GM19023 (cell line): ENCODE data around the gene CLEC2L.

Source experiments
- ATAC-seq: cut with Tn5 transposase; IDR thresholded peaks from one replicate; pipeline ENCODE4 v1.9.1; 2021; ENCODE audit warnings: mild to moderate bottlenecking, moderate library complexity; ENCODE audit not compliant: unreplicated experiment

The CLEC2L gene

DNA sequence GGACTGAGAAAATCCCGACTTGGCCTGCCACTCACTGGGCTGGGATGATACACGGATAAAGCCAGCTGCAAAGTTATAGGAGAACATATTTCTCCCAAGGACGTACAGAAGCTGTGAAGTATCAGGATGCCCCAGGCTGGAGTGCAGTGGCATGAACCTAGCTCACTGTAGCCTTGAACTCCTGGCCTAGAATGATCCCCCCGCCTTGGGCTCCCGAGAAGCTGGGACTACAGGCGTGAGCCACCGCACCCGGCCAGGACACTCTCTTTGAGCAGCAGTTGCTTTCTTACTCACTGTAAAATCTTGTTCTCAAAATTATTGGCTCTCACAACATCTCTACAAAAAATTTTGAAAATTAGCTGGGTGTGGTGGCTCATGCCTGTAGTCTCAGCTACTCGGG, 50.4 kb downstream of the CLEC2L start:
- ATAC-seq, result no peak

DNA sequence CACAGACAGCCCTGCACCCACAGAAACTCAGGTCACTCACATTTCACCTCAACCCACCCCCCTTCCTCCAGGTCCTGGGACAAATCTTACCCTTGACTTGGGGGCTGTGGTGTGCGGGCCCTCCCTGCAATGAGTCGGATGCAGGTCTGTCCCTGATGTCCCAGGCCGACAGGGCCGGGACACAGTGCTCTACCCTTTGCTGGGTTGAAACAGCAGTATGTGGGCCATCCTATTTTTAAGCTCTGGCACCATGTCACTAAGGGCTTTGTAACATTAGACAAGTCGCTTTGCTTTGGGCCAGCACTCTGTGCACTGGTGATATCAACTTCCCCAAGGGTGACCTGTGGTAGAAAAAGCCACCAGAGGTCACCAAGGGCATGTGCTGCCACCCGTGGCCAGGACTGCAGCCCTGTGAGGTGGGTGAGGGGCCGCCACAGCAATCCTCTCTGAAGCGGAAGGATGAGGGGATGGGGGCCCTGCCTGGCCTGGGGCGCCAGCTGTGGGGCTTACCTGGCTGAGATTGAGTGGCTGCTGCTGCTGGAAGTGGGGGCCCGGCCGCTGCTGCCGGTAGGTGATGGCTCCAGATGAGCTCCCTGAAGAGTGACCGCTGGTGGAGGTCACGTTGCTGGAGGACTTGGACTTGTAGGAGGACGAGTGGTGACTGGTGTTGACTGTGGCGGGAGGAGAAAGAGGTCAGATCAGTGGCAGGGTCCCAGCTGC, 51.3 kb downstream of the CLEC2L start:
- ATAC-seq, result no peak

DNA sequence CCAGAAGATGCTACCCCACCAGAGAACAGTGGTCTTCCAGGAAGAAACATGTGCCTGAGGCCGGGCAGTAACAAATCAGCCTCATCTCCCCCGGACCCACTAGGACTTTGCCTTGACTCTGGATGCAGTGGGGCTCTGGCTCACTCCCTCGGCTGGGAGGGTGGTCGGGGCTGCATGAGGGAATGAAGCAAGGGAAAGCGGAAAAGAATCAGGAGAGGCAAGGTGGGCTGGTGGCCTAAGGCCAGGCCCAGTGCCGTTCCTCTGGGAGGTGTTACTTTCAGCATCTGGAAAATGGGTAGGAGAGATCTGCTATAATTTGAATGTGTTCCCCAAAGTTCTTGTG, 51.8 kb downstream of the CLEC2L start:
- ATAC-seq, result no peak

DNA sequence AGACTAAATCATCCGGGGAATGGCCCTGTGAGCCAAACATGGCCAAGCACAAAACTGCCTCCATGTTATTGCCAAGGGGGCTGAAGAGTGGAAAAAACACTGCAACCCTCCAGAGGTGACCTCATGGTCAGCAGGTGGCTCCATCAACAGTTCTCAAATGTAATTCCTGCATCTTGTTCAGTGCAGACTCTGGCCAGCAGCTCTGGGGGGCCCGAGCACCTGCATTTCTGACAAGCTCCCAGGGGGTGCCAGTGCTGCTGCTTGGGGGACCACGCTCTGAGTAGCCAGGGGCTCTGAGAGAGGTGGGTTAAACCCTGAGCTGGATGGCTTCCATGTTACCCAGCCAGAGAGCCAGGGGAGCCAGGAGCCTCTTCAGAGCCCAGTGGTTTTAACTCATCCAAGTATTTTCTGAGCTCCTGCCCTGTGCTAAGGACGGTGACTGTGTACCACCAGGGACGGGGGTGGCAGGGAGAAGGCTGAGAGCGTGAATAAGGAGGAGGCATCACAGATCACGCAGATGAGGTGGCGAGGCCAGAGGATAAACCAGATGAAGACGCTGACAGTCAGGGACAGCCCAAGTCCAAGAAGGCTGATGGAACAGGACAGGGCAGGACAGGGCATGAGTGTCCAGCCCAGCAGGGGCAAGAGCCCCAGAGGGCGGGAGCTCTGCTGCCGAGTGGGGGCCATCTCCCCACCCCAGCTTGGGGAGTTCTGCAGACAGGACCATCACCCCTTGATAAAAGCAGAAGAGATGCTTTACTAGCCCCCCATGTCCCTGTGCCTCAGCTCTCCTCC, 52.9 kb downstream of the CLEC2L start:
- ATAC-seq, result no peak

DNA sequence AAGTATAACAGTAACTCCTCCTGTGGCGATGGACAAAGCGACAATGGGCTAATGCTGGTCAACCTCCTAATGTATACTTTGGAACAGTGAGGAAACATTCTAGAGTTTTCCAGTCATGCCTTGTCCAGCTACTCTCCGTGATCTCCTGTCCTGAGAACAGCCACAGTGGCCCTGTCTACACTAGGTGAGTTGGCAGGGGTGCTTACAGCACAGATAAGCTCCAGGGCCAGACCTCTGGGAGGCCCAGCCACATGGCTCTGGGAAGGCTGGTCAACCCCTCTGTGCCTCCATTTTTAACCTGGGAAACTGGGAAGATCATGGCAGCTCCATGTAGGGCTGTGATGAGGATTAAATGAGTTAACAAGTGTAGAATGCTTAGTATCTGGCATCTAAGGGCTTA, 57.0 kb downstream of the CLEC2L start:
- ATAC-seq, result no peak

DNA sequence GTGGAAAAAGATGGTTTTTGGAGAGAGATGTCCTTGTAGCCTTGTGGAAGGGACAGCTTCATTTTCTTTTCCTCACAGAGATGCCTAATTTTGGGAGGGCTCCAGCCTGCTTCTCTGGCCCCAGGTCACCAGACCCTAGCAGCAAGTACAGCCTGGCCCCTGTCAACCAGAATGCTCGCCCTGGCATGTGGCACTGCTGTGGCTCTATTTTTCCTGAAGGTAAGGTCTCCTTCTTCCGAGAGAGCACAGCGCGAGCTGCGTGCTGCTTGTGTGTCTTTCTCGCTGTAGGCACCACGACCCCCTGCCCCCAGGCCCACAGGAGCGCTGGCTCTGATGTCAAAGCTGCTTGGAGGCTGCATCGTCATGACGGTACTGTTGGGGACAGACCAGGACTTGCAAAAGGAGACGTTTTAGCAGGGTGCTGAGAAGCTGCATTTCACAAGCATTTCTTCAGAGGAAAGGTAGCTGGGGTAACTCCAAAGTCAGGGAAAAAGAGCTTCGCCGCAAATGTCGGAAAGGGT, 58.7 kb downstream of the CLEC2L start:
- no peak for ATAC-seq

DNA sequence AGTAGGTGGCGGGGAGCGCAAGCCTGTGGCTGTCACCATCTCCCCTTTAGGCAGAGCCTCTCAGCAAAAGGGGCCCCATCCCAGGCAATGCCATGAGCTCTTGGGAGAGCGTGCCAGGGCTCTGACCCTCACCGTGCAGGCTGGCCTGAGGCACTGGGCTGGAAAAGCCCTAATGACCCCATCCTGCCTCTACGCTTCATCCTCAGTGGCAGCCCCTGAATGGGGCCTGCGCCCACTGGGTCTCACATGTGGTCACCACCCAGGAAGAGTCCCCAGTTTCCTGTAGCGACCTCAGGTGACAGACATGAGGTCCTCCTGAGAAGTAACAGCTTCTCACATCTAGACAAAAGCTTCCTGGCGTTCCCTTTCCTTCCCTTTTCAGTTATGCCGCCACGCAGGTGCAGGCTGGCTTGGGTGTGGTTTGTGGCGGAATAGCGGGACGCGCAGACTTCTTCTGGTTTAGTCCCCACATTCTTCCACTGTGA, 59.2 kb downstream of the CLEC2L start:
- no peak for ATAC-seq

DNA sequence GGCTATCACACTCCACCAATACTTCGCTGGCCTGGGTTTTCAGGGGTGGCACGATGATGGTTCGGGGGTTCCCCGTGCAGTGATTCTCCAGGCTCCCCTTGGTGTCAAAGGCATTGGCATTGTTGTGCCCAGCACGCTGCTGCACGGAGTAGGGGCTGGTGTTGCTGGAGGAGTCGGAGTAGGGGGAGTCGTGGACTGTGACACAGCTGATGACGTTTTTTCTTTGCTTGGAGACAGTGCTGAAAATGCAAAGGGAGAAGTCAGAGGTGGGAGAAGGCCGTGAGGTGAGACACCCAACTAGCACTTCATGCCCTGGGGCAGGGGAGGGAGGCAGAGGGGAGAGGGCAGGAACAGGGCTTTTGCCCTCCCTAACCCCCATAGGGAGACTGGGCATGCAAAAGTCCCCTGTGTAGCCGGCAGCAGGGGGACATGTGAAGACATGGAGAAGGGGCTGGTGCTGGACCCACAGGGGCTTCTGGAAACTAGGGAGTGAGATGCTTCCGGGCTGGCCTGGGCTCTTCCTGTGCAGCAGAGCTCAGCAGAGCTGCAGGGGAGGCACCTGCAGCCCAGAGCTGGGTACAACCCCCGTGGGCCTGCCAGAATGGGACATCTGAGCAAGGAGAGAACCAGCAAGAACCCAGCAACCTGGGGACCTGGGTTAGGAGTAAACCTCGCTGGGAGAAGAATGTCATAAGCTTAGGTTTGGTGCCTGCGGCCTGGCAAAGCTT, 60.5 kb downstream of the CLEC2L start:
- no peak for ATAC-seq

DNA sequence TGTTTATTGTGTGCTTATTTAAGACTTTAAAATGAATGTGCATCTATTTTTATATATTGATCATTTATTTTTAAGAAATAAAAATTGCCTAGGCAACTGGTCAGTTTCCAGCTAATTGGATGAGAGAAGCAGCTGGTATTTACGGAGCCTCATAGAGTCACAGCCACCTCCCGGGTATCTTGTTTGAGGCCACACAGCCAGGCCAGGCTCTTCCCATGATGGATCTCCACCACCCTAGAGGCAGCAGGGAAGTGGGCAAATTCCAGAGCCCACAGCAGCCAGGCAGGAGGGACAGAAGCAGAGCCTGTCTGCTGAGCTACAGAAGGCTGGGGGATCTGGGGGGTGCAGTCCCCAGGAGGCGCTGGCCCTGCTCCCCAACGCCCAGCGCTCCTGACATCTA, 61.6 kb downstream of the CLEC2L start:
- ATAC-seq, result no peak

DNA sequence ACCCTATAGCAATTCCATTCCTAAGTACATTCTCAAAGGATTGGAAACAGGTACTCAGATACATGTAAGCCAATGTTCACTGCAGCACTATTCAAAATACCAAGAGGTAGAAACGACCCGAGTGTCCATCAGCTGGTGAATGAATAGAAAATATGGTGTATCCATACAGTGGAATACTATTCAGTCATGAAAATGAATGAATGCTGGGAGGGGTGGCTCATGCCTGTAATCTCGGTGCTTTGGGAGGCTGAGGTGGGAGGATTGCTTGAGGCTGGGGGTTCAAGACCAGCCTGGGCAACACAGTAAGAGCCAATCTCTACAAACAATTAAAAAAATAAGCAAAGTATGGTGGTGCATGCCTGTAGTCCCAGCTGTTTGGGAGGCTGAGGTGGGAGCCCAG, 62.8 kb downstream of the CLEC2L start:
- no peak for ATAC-seq

DNA sequence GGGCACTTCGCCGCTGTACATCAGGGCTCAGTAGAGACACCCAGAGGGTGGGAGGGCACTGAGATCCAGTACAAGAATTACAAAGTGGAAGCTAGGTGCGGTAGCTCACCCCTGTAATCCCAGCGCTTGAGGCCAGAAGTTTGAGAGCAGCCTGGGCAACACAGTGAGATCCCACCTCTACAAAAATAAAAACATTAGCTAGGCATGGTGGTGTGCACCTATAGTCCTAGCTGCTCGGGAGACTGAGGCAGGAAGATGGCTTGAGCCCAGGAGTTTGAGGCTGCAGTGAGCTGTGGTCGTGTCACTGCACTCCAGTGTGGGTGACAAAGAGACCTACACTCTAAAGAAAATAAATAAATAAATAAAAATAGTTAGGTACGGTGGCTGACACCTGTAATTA, 64.0 kb downstream of the CLEC2L start:
- ATAC-seq, result no peak

DNA sequence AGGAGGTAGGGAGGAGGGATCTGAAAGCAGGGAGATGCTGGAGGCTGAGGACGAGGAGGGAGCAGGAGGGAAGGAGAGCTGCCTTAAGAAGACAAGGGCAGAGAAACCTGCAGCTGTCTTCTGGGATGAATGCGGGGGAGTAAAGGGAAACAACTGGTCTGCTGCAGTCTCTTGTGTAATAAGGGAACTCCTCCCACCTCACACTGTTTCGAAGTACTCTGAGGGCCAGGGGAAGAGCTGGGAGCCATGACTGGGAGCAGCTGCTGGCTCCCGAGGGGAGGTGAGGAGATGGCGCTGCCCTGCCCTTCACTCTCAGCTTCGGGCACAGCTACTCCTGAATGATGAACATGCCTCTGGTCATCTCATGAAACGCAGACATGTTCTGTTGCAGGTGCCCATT, 65.1 kb downstream of the CLEC2L start:
- ATAC-seq, result no peak

DNA sequence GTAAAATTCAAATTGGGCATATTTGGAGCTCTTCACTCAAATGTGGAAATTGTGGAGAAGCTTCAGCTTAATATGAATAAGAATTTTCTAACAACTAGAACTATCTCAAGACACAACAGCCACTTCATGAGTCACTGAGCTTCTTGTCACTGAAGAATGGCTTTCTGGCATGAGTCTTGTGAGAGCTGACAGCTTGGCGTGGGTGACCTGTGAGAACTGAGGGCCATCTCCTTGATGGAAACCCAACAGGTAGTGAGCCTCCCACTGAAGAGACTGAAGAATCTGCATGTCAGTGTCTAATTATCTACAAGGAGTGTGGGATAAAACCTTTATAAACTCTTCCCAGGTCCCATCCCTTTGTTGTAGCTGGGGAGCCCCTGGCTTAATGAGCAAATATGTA, 66.0 kb downstream of the CLEC2L start:
- ATAC-seq, result no peak

DNA sequence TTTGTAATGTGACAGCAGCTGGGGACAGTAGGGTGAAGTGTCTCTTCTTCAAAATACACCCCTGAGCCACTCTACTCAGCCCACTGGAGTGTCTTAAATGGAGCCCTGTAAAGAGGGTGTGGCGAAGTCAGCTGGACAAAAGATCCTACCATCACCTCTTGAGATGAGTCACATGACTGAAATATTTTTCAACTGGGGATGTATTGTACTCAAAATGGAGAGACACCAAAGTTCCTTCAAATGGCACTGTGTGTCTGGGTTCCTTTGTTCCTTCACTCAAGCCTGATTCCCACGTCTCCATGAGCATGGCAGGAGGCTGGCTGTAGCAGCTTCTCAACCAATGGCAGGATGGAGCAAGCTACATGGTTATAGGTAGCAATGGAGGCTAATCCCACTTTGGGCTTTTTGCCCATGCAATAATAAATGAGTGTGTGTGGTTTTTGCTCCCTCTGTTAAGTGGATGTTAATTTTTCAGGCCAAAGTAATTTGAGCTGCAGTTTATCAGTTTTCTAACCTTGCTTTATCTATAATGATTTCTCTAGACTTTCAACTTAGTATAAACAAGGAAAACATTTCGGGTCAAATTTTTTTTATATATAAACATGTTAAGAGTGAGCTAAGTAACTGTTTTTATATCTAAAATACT, 68.2 kb downstream of the CLEC2L start:
- ATAC-seq, result no peak

DNA sequence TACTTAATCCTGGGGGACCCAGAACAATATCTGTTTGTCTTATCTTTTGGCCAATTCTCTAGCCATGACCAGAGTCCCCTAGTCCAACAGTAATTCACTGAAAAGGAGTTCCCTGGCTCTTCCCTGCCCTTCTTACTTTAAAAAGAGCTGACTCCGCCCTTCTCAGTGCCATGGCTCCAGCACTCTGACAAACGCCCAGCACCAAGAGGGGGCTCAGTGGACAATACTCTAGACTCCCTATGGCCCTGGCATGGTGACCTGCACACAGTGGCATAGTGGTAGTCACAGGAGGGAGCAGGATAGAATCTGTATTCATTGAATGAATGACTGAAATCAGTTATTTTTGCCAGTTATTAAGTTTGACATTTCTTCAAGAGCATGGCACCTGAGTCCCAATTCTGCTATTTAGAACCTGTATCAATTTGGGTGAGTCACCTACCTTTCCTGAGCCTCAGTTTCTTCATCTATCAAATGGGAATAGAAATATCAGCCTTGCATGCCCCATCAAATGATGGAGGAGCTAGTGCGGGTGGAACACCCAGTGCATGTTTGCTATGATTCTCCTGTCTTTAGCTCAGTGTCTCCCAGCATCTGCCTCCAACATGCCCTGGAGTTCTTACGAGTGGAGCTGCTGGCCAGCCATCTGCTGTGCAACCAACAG, 69.4 kb downstream of the CLEC2L start:
- no peak for ATAC-seq

DNA sequence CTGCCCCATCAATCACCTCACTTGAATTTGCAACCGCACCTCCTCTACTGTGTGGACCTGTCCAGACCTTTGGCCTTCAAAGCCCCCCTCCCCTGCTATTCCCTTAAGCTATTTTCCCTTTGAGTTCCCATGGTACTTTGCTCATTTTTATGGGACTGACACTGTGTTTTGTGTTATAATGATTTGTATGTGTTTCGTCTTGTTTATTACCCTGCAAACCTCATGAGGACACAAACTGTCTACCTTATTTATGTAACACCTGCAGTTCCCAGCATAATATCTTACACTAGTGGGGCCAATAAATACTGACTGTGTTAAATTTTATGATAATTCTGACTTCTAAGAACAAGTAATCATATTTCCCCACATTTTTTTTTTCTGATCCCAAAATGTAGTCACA, 70.6 kb downstream of the CLEC2L start:
- no peak for ATAC-seq
